GM12874 (cell line): ENCODE measurements around the gene HOOK2.
A peak's percentile ranks its signal among the peaks of the same experiment; 100 is the strongest.

Experiments used
- CTCF ChIP-seq: IDR thresholded peaks from 2 replicates; pipeline ENCODE4 v1.5.1; 2011; ENCODE audit warnings: low read depth, mild to moderate bottlenecking, control low read depth, low read length, moderate library complexity; ENCODE audit not compliant: insufficient read depth

Gene HOOK2

GRCh38 chr19:12773571-12773970 is 1.8 kb downstream of the HOOK2 start:
- TF ChIP-seq CTCF: 0 out of 2 replicates have a peak, but pooled peaks have one; percentile 7

GRCh38 chr19:12772323-12772722 is 3.0 kb downstream of the HOOK2 start:
- TF ChIP-seq CTCF: no peak

GRCh38 chr19:12770922-12771321 is 4.4 kb downstream of the HOOK2 start:
- TF ChIP-seq CTCF: no peak

- no peak for TF ChIP-seq CTCF
These were observed 5.7 kb downstream of the HOOK2 start for GRCh38 chr19:12769689-12770088.

- no peak for TF ChIP-seq CTCF
These were observed 7.7 kb downstream of the HOOK2 start for GRCh38 chr19:12767666-12768065.

- no peak for TF ChIP-seq CTCF
These were observed 8.2 kb downstream of the HOOK2 start for GRCh38 chr19:12767150-12767549.

- peak; percentile 93 for TF ChIP-seq CTCF
These were observed 9.3 kb downstream of the HOOK2 start for GRCh38 chr19:12766051-12766521.

GRCh38 chr19:12764698-12765097 is 10.7 kb downstream of the HOOK2 start:
- TF ChIP-seq CTCF: no peak
